VCaP (cell line): ENCODE results near the gene CACNG7.
A peak's percentile ranks its signal among the peaks of the same experiment; 100 is the strongest.

ENCODE experiments used
- H3K27ac ChIP-seq: fragments of 450-650 bp; 2 replicates; pipeline ENCODE4 v1.5.1; 2017
- CTCF ChIP-seq: fragments of 450-650 bp; conservative IDR thresholded peaks from 2 replicates; pipeline ENCODE4 v1.5.1; 2017; ENCODE audit warnings: mild to moderate bottlenecking, moderate library complexity

CACNG7 gene

GRCh38 chr19:53880711-53881481 lies 28.2 kb upstream of the CACNG7 start:
- no peak for TF ChIP-seq CTCF
- no peak overlapping the region; the same call in 1 of the 2 replicates for H3K27ac ChIP-seq

- H3K27ac ChIP-seq: peak within 1 kb of the TSS; percentile 29; the same call in 1 of the 2 replicates
- peak; percentile 69 for TF ChIP-seq CTCF
These were observed 27.3 kb upstream of the CACNG7 start, which contains the start of gene PRKCG for GRCh38 chr19:53881482-53882390. TSS of gene PRKCG (plus strand) at chr19:53882197. CDS start at chr19:53882495, 298 bp downstream.

GRCh38 chr19:53882391-53883050 lies 26.6 kb upstream of the CACNG7 start:
- peak overlapping the region; percentile 29; the same call in 1 of the 2 replicates for H3K27ac ChIP-seq

GRCh38 chr19:53883231-53883661 lies 25.8 kb upstream of the CACNG7 start:
- TF ChIP-seq CTCF: no peak
- no peak overlapping the region for H3K27ac ChIP-seq

More at GRCh38 chr19:53882391-53883050, 26.6 kb upstream of the CACNG7 start:
- peak; percentile 20 for TF ChIP-seq CTCF

- TF ChIP-seq CTCF: no peak
- no peak overlapping the region for H3K27ac ChIP-seq
These were observed 25.3 kb upstream of the CACNG7 start for GRCh38 chr19:53883741-53884140.

GRCh38 chr19:53884256-53884655 lies 24.8 kb upstream of the CACNG7 start:
- no peak for TF ChIP-seq CTCF
- H3K27ac ChIP-seq: no peak overlapping the region
